WTC11 (cell line): ENCODE data around the gene NELFCD. TPM values are rescaled to one million over a fixed set of nuclear protein-coding genes. Genes with fewer than 3 reads are reported as not detected.

Source experiments
- ATF2 ChIP-seq: sonication (generic); formaldehyde crosslinking; IDR thresholded peaks from 2 replicates; pipeline ENCODE4 v1.8.1; 2022; ENCODE audit warnings: low read depth, missing genetic modification reagents, borderline replicate concordance
- E2F4 ChIP-seq: sonication (generic); formaldehyde crosslinking; IDR thresholded peaks from 2 replicates; pipeline ENCODE4 v1.8.1; 2022; ENCODE audit warnings: low read depth, mild to moderate bottlenecking, moderate library complexity, missing genetic modification reagents, borderline replicate concordance
- ESRRA ChIP-seq: sonication (generic); formaldehyde crosslinking; IDR thresholded peaks from 2 replicates; pipeline ENCODE4 v1.8.1; 2022; ENCODE audit warnings: mild to moderate bottlenecking, missing genetic modification reagents, borderline replicate concordance
- FOXP1 ChIP-seq: sonication (generic); formaldehyde crosslinking; IDR thresholded peaks from 2 replicates; pipeline ENCODE4 v1.8.0; 2022; ENCODE audit warnings: missing genetic modification reagents, mild to moderate bottlenecking, moderate library complexity, borderline replicate concordance
- GTF2I ChIP-seq: fragments of 250-450 bp; sonication (Bioruptor Pico); conservative IDR thresholded peaks from 2 replicates; pipeline ENCODE4 v1.4.0; 2021; ENCODE audit warnings: mild to moderate bottlenecking
- HMGA2 ChIP-seq: fragments of 250-450 bp; sonication (Bioruptor Pico); IDR thresholded peaks from 2 replicates; pipeline ENCODE4 v1.4.0; 2021; ENCODE audit warnings: mild to moderate bottlenecking, moderate library complexity
- NFATC4 ChIP-seq: fragments of 250-450 bp; sonication (Bioruptor Pico); IDR thresholded peaks from 2 replicates; pipeline ENCODE4 v1.9.0; 2021; ENCODE audit warnings: mild to moderate bottlenecking
- NFYB ChIP-seq: sonication (generic); formaldehyde crosslinking; conservative IDR thresholded peaks from 2 replicates; pipeline ENCODE4 v1.8.0; 2022; ENCODE audit warnings: low read depth, missing genetic modification reagents
- NR1H2 ChIP-seq: sonication (generic); formaldehyde crosslinking; IDR thresholded peaks from 2 replicates; pipeline ENCODE4 v1.9.0; 2021; ENCODE audit warnings: mild to moderate bottlenecking, moderate library complexity, missing genetic modification reagents
- NR2C2 ChIP-seq: sonication (generic); formaldehyde crosslinking; IDR thresholded peaks from 2 replicates; pipeline ENCODE4 v1.8.0; 2022; ENCODE audit warnings: mild to moderate bottlenecking, missing genetic modification reagents
- NR3C1 ChIP-seq: sonication (generic); formaldehyde crosslinking; conservative IDR thresholded peaks from 2 replicates; pipeline ENCODE4 v1.8.1; 2023; ENCODE audit warnings: low read depth, mild to moderate bottlenecking, missing genetic modification reagents
- PRDM15 ChIP-seq: sonication (generic); formaldehyde crosslinking; IDR thresholded peaks from 2 replicates; pipeline ENCODE4 v1.8.0; 2022; ENCODE audit warnings: missing genetic modification reagents
- SMAD3 ChIP-seq: sonication (generic); formaldehyde crosslinking; IDR thresholded peaks from 2 replicates; pipeline ENCODE4 v1.8.0; 2022; ENCODE audit warnings: missing genetic modification reagents, mild to moderate bottlenecking, borderline replicate concordance
- SMAD4 ChIP-seq: sonication (generic); formaldehyde crosslinking; IDR thresholded peaks from 2 replicates; pipeline ENCODE4 v1.8.0; 2022; ENCODE audit warnings: mild to moderate bottlenecking, missing genetic modification reagents
- TCF7 ChIP-seq: sonication (generic); formaldehyde crosslinking; IDR thresholded peaks from 2 replicates; pipeline ENCODE4 v1.8.0; 2022; ENCODE audit warnings: mild to moderate bottlenecking, low read depth, missing genetic modification reagents, moderate library complexity
- TEAD4 ChIP-seq: sonication (generic); formaldehyde crosslinking; IDR thresholded peaks from 2 replicates; pipeline ENCODE4 v1.8.0; 2022; ENCODE audit warnings: mild to moderate bottlenecking, missing genetic modification reagents
- TP53 ChIP-seq: sonication (generic); formaldehyde crosslinking; IDR thresholded peaks from 2 replicates; pipeline ENCODE4 v1.8.1; 2023; ENCODE audit warnings: mild to moderate bottlenecking, missing genetic modification reagents
- USF1 ChIP-seq: sonication (generic); formaldehyde crosslinking; IDR thresholded peaks from 2 replicates; pipeline ENCODE4 v1.8.0; 2022; ENCODE audit warnings: mild to moderate bottlenecking, missing genetic modification reagents
- ZMAT4 ChIP-seq: fragments of 250-450 bp; sonication (Bioruptor Pico); IDR thresholded peaks from 2 replicates; pipeline ENCODE4 v1.9.0; 2021; ENCODE audit warnings: mild to moderate bottlenecking
- ZNF317 ChIP-seq: sonication (generic); formaldehyde crosslinking; IDR thresholded peaks from 2 replicates; pipeline ENCODE4 v1.8.1; 2023; ENCODE audit warnings: low read depth, mild to moderate bottlenecking, moderate library complexity, missing genetic modification reagents, borderline replicate concordance
- ZNF416 ChIP-seq: fragments of 250-450 bp; sonication (Bioruptor Pico); IDR thresholded peaks from 2 replicates; pipeline ENCODE4 v1.9.0; 2021; ENCODE audit warnings: mild to moderate bottlenecking, inconsistent platforms
- ZNF423 ChIP-seq: fragments of 250-450 bp; sonication (Bioruptor Pico); IDR thresholded peaks from 2 replicates; pipeline ENCODE4 v2.1.2; 2022; ENCODE audit warnings: mild to moderate bottlenecking, moderate library complexity
- ZNF671 ChIP-seq: fragments of 250-450 bp; sonication (Bioruptor Pico); IDR thresholded peaks from 2 replicates; pipeline ENCODE4 v1.8.0; 2021; ENCODE audit warnings: mild to moderate bottlenecking
- total RNA-seq: library from RNA; stranded (reverse); gene quantifications from 3 replicates; pipeline ENCODE4 v1.2.3, GENCODE V29; 2021
- TF ChIP-seq, protein P1 (sequence below): sonication (generic); formaldehyde crosslinking; IDR thresholded peaks from 2 replicates; pipeline ENCODE4 v1.8.1; 2023; ENCODE audit warnings: mild to moderate bottlenecking, missing genetic modification reagents, moderate library complexity
- TF ChIP-seq, protein P2 (sequence below): fragments of 250-450 bp; sonication (Bioruptor Pico); IDR thresholded peaks from 2 replicates; pipeline ENCODE4 v2.1.2; 2022; ENCODE audit warnings: mild to moderate bottlenecking, moderate library complexity
- TF ChIP-seq, protein P3 (sequence below): sonication (generic); formaldehyde crosslinking; IDR thresholded peaks from 2 replicates; pipeline ENCODE4 v1.8.0; 2022; ENCODE audit warnings: mild to moderate bottlenecking, missing genetic modification reagents
- TF ChIP-seq, protein P4 (sequence below): sonication (generic); formaldehyde crosslinking; IDR thresholded peaks from 2 replicates; pipeline ENCODE4 v1.8.0; 2023; ENCODE audit warnings: missing genetic modification reagents

The NELFCD gene
- total RNA-seq, 1 experiment from 2014 or later, result 66.9 TPM

GRCh38 chr20:59032023-59032712 lies 51.1 kb downstream of the NELFCD start, which contains the start of gene ATP5F1E (continued):
- TF ChIP-seq ZNF423 (CRISPR knock-in tag), result no peak; the same call in 1 of the 2 replicates
- TF ChIP-seq, protein P1, sequence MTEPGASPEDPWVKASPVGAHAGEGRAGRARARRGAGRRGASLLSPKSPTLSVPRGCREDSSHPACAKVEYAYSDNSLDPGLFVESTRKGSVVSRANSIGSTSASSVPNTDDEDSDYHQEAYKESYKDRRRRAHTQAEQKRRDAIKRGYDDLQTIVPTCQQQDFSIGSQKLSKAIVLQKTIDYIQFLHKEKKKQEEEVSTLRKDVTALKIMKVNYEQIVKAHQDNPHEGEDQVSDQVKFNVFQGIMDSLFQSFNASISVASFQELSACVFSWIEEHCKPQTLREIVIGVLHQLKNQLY (CRISPR knock-in tag), result no peak
- TF ChIP-seq, protein P2, sequence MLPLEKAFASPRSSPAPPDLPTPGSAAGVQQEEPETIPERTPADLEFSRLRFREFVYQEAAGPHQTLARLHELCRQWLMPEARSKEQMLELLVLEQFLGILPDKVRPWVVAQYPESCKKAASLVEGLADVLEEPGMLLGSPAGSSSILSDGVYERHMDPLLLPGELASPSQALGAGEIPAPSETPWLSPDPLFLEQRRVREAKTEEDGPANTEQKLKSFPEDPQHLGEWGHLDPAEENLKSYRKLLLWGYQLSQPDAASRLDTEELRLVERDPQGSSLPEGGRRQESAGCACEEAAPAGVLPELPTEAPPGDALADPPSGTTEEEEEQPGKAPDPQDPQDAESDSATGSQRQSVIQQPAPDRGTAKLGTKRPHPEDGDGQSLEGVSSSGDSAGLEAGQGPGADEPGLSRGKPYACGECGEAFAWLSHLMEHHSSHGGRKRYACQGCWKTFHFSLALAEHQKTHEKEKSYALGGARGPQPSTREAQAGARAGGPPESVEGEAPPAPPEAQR (CRISPR knock-in tag), result no peak
- 0 out of 2 replicates have a peak, but pooled peaks have one; percentile 46 for TF ChIP-seq ZNF416 (CRISPR knock-in tag)
- TF ChIP-seq ESRRA (CRISPR knock-in tag), result no peak
- TF ChIP-seq, protein P3, sequence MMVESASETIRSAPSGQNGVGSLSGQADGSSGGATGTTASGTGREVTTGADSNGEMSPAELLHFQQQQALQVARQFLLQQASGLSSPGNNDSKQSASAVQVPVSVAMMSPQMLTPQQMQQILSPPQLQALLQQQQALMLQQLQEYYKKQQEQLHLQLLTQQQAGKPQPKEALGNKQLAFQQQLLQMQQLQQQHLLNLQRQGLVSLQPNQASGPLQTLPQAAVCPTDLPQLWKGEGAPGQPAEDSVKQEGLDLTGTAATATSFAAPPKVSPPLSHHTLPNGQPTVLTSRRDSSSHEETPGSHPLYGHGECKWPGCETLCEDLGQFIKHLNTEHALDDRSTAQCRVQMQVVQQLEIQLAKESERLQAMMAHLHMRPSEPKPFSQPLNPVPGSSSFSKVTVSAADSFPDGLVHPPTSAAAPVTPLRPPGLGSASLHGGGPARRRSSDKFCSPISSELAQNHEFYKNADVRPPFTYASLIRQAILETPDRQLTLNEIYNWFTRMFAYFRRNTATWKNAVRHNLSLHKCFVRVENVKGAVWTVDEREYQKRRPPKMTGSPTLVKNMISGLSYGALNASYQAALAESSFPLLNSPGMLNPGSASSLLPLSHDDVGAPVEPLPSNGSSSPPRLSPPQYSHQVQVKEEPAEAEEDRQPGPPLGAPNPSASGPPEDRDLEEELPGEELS (CRISPR knock-in tag), result peak; percentile 29; the same call in 1 of the 2 replicates
- TF ChIP-seq NR1H2 (CRISPR knock-in tag), result no peak
- no peak for TF ChIP-seq ZNF671 (CRISPR knock-in tag)
- TF ChIP-seq E2F4 (CRISPR knock-in tag), result no peak
- TF ChIP-seq TCF7 (CRISPR knock-in tag), result peak; percentile 66; the same call in 1 of the 2 replicates
- TF ChIP-seq NFATC4 (CRISPR knock-in tag), result no peak
- TF ChIP-seq FOXP1, result peak; percentile 79
- TF ChIP-seq NR3C1, result no peak
- TF ChIP-seq USF1 (CRISPR knock-in tag), result peak; percentile 62; the same call in 1 of the 2 replicates
- peak; percentile 84 for TF ChIP-seq NFYB (CRISPR knock-in tag)
- no peak for TF ChIP-seq SMAD3 (CRISPR knock-in tag)
- TF ChIP-seq HMGA2, result no peak
- TF ChIP-seq GTF2I (CRISPR knock-in tag), result no peak
- TF ChIP-seq ZMAT4, result no peak
- TF ChIP-seq ZNF317, result no peak
- 0 out of 2 replicates have a peak, but pooled peaks have one; percentile 27 for TF ChIP-seq TEAD4 (CRISPR knock-in tag)
- no peak for TF ChIP-seq ATF2 (CRISPR knock-in tag)
- TF ChIP-seq SMAD4 (CRISPR knock-in tag), result no peak
- peak; percentile 6; the same call in 1 of the 2 replicates for TF ChIP-seq PRDM15 (CRISPR knock-in tag)
- no peak for TF ChIP-seq TP53 (CRISPR knock-in tag)
- TF ChIP-seq NR2C2 (CRISPR knock-in tag), result peak; percentile 49; the same call in 1 of the 2 replicates
- TF ChIP-seq, protein P4, sequence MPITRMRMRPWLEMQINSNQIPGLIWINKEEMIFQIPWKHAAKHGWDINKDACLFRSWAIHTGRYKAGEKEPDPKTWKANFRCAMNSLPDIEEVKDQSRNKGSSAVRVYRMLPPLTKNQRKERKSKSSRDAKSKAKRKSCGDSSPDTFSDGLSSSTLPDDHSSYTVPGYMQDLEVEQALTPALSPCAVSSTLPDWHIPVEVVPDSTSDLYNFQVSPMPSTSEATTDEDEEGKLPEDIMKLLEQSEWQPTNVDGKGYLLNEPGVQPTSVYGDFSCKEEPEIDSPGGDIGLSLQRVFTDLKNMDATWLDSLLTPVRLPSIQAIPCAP, result 0 out of 2 replicates have a peak, but pooled peaks have one; percentile 47
